ENCODE data around the gene SLC35F3. TPM values are rescaled to one million over a fixed set of nuclear protein-coding genes. Genes with fewer than 3 reads are reported as not detected.

The SLC35F3 gene
- total RNA-seq, 4 donors from 2014 or later = 0.36 to 1.4 (median 0.54) TPM

DNA sequence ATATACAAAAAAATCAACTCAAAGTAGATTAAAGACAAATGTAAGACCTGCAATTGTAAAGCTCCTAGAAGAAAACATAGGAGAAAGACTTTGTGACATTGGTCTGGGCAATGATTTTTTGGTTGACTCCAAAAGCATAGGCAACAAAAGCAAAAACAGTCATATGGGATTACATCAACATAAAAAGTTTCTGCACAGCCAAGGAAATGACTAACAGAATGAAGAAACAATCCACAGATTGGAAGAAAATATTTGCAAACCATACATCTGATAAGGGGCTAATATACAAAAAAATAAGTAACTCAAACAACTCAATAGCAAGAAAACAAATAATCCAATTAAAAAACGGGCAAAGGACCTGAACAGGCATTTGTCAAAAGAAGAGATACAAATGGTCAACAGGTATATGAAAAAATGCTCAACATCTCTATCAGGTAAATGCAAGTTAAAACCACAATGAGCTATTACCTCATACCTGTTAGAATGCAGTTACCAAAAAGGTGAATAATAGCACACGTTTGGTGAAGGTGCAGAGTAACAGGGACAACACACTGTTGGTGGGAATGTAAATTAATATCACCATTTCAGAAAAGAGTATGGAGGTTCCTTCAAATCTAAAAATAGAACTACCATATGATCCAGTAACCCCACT is 295.1 kb downstream of the SLC35F3 start:
- no peak for DNase-seq (ENCODE audit: low spot score in 2 of 2)
- Histone ChIP-seq H3K4me3 (no peak overlapping the region), H3K4me1 (no peaks in the 10 kb centered on the region), H3K36me3 (no peaks in the 10 kb centered on the region), H3K9me3 (no peaks in the 10 kb centered on the region), H3K27ac (no peak overlapping the region), H3K27me3 (no peaks in the 10 kb centered on the region)
- TF ChIP-seq, protein P1, sequence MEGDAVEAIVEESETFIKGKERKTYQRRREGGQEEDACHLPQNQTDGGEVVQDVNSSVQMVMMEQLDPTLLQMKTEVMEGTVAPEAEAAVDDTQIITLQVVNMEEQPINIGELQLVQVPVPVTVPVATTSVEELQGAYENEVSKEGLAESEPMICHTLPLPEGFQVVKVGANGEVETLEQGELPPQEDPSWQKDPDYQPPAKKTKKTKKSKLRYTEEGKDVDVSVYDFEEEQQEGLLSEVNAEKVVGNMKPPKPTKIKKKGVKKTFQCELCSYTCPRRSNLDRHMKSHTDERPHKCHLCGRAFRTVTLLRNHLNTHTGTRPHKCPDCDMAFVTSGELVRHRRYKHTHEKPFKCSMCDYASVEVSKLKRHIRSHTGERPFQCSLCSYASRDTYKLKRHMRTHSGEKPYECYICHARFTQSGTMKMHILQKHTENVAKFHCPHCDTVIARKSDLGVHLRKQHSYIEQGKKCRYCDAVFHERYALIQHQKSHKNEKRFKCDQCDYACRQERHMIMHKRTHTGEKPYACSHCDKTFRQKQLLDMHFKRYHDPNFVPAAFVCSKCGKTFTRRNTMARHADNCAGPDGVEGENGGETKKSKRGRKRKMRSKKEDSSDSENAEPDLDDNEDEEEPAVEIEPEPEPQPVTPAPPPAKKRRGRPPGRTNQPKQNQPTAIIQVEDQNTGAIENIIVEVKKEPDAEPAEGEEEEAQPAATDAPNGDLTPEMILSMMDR (IDR thresholded peaks at IDR 0.05) = no peak
- TF ChIP-seq POLR2AphosphoS5 (IDR thresholded peaks at IDR 0.05) = no peak
- 60% methylated on average over 2 of the region's 2 CpGs for WGBS

GRCh38 chr1:234200566-234200965 is 296.1 kb downstream of the SLC35F3 start:
- Histone ChIP-seq H3K9me3 (no peaks in the 10 kb centered on the region), H3K4me3 (no peak overlapping the region), H3K27me3 (no peaks in the 10 kb centered on the region), H3K36me3 (no peaks in the 10 kb centered on the region), H3K27ac (no peak overlapping the region), H3K4me1 (no peaks in the 10 kb centered on the region)
- DNase-seq (ENCODE audit: low spot score in 2 of 2) = no peak
- 47% methylated on average over 4 of the region's 4 CpGs for WGBS
- TF ChIP-seq POLR2A (IDR thresholded peaks at IDR 0.05) (no peak), POLR2AphosphoS5 (IDR thresholded peaks at IDR 0.05) (no peak), EP300 (IDR thresholded peaks at IDR 0.05) (no peak)
- TF ChIP-seq, protein P1 (IDR thresholded peaks at IDR 0.05) = no peak

DNA sequence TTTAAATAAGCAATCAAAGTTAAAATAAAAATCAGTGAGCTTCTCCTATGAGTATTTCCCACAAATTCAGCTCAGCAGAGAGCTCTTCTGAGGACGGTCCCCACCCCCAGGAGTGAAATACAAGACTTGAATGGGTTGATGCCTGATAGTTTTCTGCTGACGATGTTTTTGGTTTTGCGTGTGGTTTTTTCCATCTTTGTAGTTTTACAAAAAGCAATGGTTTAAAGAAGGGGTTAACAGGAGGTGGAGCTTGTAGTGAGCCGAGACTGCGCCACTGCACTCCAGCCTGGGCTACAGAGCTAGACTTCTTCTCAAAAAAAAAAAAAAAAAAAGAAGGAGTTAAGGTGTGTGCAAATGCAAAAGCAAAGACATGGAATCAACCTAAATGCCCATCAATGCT is 297.1 kb downstream of the SLC35F3 start:
- H3K4me3 ChIP-seq = no peak overlapping the region
- H3K36me3 ChIP-seq = no peaks in the 10 kb centered on the region
- no peaks in the 10 kb centered on the region for H3K4me1 ChIP-seq
- no peak for DNase-seq (ENCODE audit: low spot score in 2 of 2)
- TF ChIP-seq, protein P1 (IDR thresholded peaks at IDR 0.05) = no peak
- TF ChIP-seq EP300 (IDR thresholded peaks at IDR 0.05) = no peak
- no peak for TF ChIP-seq POLR2AphosphoS5 (IDR thresholded peaks at IDR 0.05)
- no peak for TF ChIP-seq POLR2A (IDR thresholded peaks at IDR 0.05)
- H3K27ac ChIP-seq = no peak overlapping the region
- WGBS = 65% methylated on average over 5 of the region's 5 CpGs
- H3K9me3 ChIP-seq = no peaks in the 10 kb centered on the region
- no peaks in the 10 kb centered on the region for H3K27me3 ChIP-seq

GRCh38 chr1:234205966-234206365 is 301.5 kb downstream of the SLC35F3 start:
- Histone ChIP-seq H3K4me1 (no peaks in the 10 kb centered on the region), H3K27ac (no peak overlapping the region)

DNA sequence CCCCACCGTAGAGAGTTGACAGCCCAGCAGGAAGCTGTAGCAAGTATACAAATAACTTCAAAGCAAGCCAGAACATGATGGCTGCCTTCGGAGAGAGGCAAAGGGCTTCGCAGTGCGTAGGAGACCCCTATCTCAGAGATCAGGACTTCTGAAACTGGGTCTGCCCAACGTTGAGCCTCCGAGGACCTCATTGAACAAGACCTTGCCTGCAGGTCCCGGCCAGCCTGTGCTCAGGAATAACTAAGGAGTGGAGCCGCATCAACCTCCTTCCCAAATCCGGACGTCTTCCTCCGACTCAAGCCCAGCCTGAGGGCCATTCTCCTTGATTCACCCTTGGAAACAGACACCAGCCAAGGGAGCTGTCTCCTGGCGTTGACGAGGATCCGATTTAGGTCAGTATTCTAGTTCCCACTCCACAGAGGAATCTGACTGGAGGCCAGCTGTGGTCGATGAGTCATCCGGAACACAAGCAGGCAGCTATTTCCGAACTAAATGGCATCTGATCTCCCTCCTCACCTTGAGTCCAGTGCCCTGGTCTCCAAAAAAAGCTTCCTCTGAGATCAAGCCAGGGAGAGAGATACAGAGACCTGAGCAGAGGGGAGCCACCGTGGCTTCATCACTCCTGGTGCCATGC is 302.3 kb downstream of the SLC35F3 start:
- WGBS = 63% methylated on average over 18 of the region's 18 CpGs
- TF ChIP-seq, protein P1 (IDR thresholded peaks at IDR 0.05) = no peak
- no peak for TF ChIP-seq POLR2A (IDR thresholded peaks at IDR 0.05)
- TF ChIP-seq EP300 (IDR thresholded peaks at IDR 0.05) = no peak
- TF ChIP-seq POLR2AphosphoS5 (IDR thresholded peaks at IDR 0.05) = no peak
- H3K4me1 ChIP-seq = no peaks in the 10 kb centered on the region
- H3K4me3 ChIP-seq = no peak overlapping the region
- H3K27me3 ChIP-seq = no peaks in the 10 kb centered on the region
- no peaks in the 10 kb centered on the region for H3K9me3 ChIP-seq
- no peak for DNase-seq (ENCODE audit: low spot score in 2 of 2)
- no peaks in the 10 kb centered on the region for H3K36me3 ChIP-seq
- no peak overlapping the region for H3K27ac ChIP-seq

More at GRCh38 chr1:234205966-234206365, 301.5 kb downstream of the SLC35F3 start:
- H3K27me3 ChIP-seq = no peaks in the 10 kb centered on the region
- WGBS = 65% methylated on average over 7 of the region's 7 CpGs
- TF ChIP-seq, protein P1 (IDR thresholded peaks at IDR 0.05) = no peak
- TF ChIP-seq POLR2A (IDR thresholded peaks at IDR 0.05) = no peak
- no peak for TF ChIP-seq EP300 (IDR thresholded peaks at IDR 0.05)
- TF ChIP-seq POLR2AphosphoS5 (IDR thresholded peaks at IDR 0.05) = no peak
- no peaks in the 10 kb centered on the region for H3K9me3 ChIP-seq
- no peak overlapping the region for H3K4me3 ChIP-seq
- DNase-seq (ENCODE audit: low spot score in 2 of 2) = no peak
- no peaks in the 10 kb centered on the region for H3K36me3 ChIP-seq

Measured in suprapubic skin (tissue), 4 donors.